ENCODE measurements around the gene POLR1A. TPM values are rescaled to one million over a fixed set of nuclear protein-coding genes. Genes with fewer than 3 reads are reported as not detected.

POLR1A gene
- total RNA-seq, 1 experiment from 2014 or later, result 58.3 TPM

GRCh38 chr2:86124683-86125082 is 19.0 kb upstream of the POLR1A start:
- CTCF ChIA-PET, result no interaction called here
- no peaks in the 10 kb centered on the region for H3K27me3 Mint-ChIP-seq (ENCODE audit: unreplicated experiment)
- no peak overlapping the region for H3K4me3 Mint-ChIP-seq (ENCODE audit: low read depth, unreplicated experiment)
- H3K9me3 Mint-ChIP-seq (ENCODE audit: low read depth, unreplicated experiment), result no peaks in the 10 kb centered on the region
- H3K4me1 Mint-ChIP-seq (ENCODE audit: low read depth, unreplicated experiment), result no peaks in the 10 kb centered on the region
- no peak for TF ChIP-seq CTCF (IDR thresholded peaks at IDR 0.05; ENCODE audit: unreplicated experiment)
- BruUV-seq (replicated peaks), result no TSS peak
- no peak overlapping the region for H3K27ac Mint-ChIP-seq (ENCODE audit: unreplicated experiment)
- H3K36me3 Mint-ChIP-seq (ENCODE audit: insufficient read depth, unreplicated experiment), result peaks cover 55% of the 10 kb centered on the region
- DNase-seq, result no peak
- intact Hi-C loops (cut with micrococcal nuclease; ENCODE audit: unreplicated experiment), result no loop called here

GRCh38 chr2:86123328-86123925 is 17.7 kb upstream of the POLR1A start:
- no peak for TF ChIP-seq CTCF (IDR thresholded peaks at IDR 0.05; ENCODE audit: unreplicated experiment)
- Mint-ChIP-seq H3K4me1 (ENCODE audit: low read depth, unreplicated experiment) (no peaks in the 10 kb centered on the region), H3K36me3 (ENCODE audit: insufficient read depth, unreplicated experiment) (peaks cover 53% of the 10 kb centered on the region), H3K4me3 (ENCODE audit: low read depth, unreplicated experiment) (no peak overlapping the region), H3K27me3 (ENCODE audit: unreplicated experiment) (no peaks in the 10 kb centered on the region), H3K27ac (ENCODE audit: unreplicated experiment) (no peak overlapping the region), H3K9me3 (ENCODE audit: low read depth, unreplicated experiment) (no peaks in the 10 kb centered on the region)
- DNase-seq, result no peak
- BruUV-seq (replicated peaks), result no TSS peak
- CTCF ChIA-PET, result interaction anchor here (0.6 kb wide), 1 partner anchor 12 kb away, joined by 3 read pairs; no protein-coding TSS in a partner anchor
- intact Hi-C loops (cut with micrococcal nuclease; ENCODE audit: unreplicated experiment), result no loop called here

- TF ChIP-seq CTCF (IDR thresholded peaks at IDR 0.05; ENCODE audit: unreplicated experiment), result no peak
- Mint-ChIP-seq H3K36me3 (ENCODE audit: insufficient read depth, unreplicated experiment) (peaks cover 41% of the 10 kb centered on the region), H3K9me3 (ENCODE audit: low read depth, unreplicated experiment) (no peaks in the 10 kb centered on the region), H3K27me3 (ENCODE audit: unreplicated experiment) (no peaks in the 10 kb centered on the region), H3K4me3 (ENCODE audit: low read depth, unreplicated experiment) (no peak overlapping the region), H3K4me1 (ENCODE audit: low read depth, unreplicated experiment) (no peaks in the 10 kb centered on the region), H3K27ac (ENCODE audit: unreplicated experiment) (no peak overlapping the region)
- CTCF ChIA-PET, result no interaction called here
- BruUV-seq (replicated peaks), result no TSS peak
- DNase-seq, result no peak
- intact Hi-C loops (cut with micrococcal nuclease; ENCODE audit: unreplicated experiment), result no loop called here
Observed at GRCh38 chr2:86118130-86118529, 12.4 kb upstream of the POLR1A start.

GRCh38 chr2:86107031-86107430 is 1.3 kb upstream of the POLR1A start:
- peaks cover 81% of the 10 kb centered on the region for H3K36me3 Mint-ChIP-seq (ENCODE audit: insufficient read depth, unreplicated experiment)
- CTCF ChIA-PET, result interaction anchor here (1.6 kb wide), 1 partner anchor 280 kb away, joined by 9 read pairs; no protein-coding TSS in a partner anchor
- peak overlapping the region; percentile 95 for H3K27ac Mint-ChIP-seq (ENCODE audit: unreplicated experiment)
- no peaks in the 10 kb centered on the region for H3K27me3 Mint-ChIP-seq (ENCODE audit: unreplicated experiment)
- no peaks in the 10 kb centered on the region for H3K9me3 Mint-ChIP-seq (ENCODE audit: low read depth, unreplicated experiment)
- TF ChIP-seq CTCF (IDR thresholded peaks at IDR 0.05; ENCODE audit: unreplicated experiment), result no peak
- H3K4me3 Mint-ChIP-seq (ENCODE audit: low read depth, unreplicated experiment), result peak overlapping the region; percentile 83
- peaks cover 42% of the 10 kb centered on the region for H3K4me1 Mint-ChIP-seq (ENCODE audit: low read depth, unreplicated experiment)
- no peak for DNase-seq
- TSS peak; percentile 64 for BruUV-seq (replicated peaks)
- intact Hi-C loops (cut with micrococcal nuclease; ENCODE audit: unreplicated experiment), result no loop called here
